Esophagus squamous epithelium (tissue), 4 donors: ENCODE results near the gene NMU.

Experiments
- CTCF ChIP-seq, 6 experiments: fragments of 450-650 bp in 4 of 6; fragments of 200-600 bp in 2 of 6; sonication (generic) in 2 of 6; IDR thresholded peaks; one replicate each; pipeline ENCODE4 v1.5.1; 2016 to 2019; ENCODE audit warnings: antibody characterized with exemption in 6 of 6, mild to moderate bottlenecking in 4 of 6, moderate library complexity in 4 of 6
- POLR2A ChIP-seq, 4 donors: fragments of 450-650 bp; IDR thresholded peaks; one replicate each; pipeline ENCODE4 v1.6.1; 2017; ENCODE audit warnings: antibody characterized with exemption in 4 of 4, mild to moderate bottlenecking in 4 of 4, moderate library complexity in 3 of 4

GRCh38 chr4:55636656-55636999 lies 530 bp upstream of the NMU start:
- no peak for TF ChIP-seq CTCF (IDR thresholded peaks at IDR 0.05)
- no peak for TF ChIP-seq POLR2A (IDR thresholded peaks at IDR 0.05)
